ENCODE measurements around the gene FHOD1. TPM values are rescaled to one million over a fixed set of nuclear protein-coding genes. Genes with fewer than 3 reads are reported as not detected.
A peak's percentile ranks its signal among the peaks of the same experiment; 100 is the strongest.

Gene FHOD1
- total and polyA plus RNA-seq, 2 of the 4 experiments (the other 2 are of a cell fraction), result 13.8 to 64.0 TPM

- Histone ChIP-seq H3K4me3 (ENCODE audit: insufficient read depth, low read depth, low read length) (no peak overlapping the region), H2BK5ac (ENCODE audit: low read depth, low read length, poor library complexity, severe bottlenecking) (peak overlapping the region; percentile 87), H3K23ac (ENCODE audit: low read depth, low read length) (peak overlapping the region; percentile 95), H3K9ac (ENCODE audit: low read depth, low read length) (peak overlapping the region; percentile 23; the same call in 1 of the 2 replicates), H3K4me1 (ENCODE audit: control insufficient read depth, insufficient read depth, low read length) (peaks cover 55% of the 10 kb centered on the region), H4K20me1 (ENCODE audit: insufficient read depth, low read length) (no peaks in the 10 kb centered on the region; the same call in none of the 2 replicates), H4K8ac (ENCODE audit: low read depth in 2 of 2, low read length in 2 of 2) (peak overlapping the region; percentile 61 to 94), H2BK120ac (ENCODE audit: low read depth, low read length) (peak overlapping the region; percentile 91), H3K56ac (ENCODE audit: extremely low read depth, insufficient read depth, low read length) (peak overlapping the region; percentile 59; the same call in 1 of the 2 replicates), H2AFZ (replicated peaks; ENCODE audit: low read length, poor library complexity) (peak overlapping the region; percentile 67), H4K91ac (ENCODE audit: insufficient read depth, low read depth, low read length) (peak overlapping the region; percentile 89), H4K5ac (ENCODE audit: low read depth, low read length) (peak overlapping the region; percentile 54), H3K27me3 (ENCODE audit: control insufficient read depth, insufficient read depth, low read length) (no peaks in the 10 kb centered on the region), H3K79me1 (ENCODE audit: low read depth in 1 of 2, low read length in 2 of 2) (peaks cover 26 to 77% of the 10 kb centered on the region in 2 experiments; a peak in 3 of 4 replicates), H3K9me1 (ENCODE audit: insufficient read depth, low read length) (peaks cover 44% of the 10 kb centered on the region), H2BK15ac (ENCODE audit: low read depth, low read length) (peak overlapping the region; percentile 95; the same call in 2 of the 3 replicates), H2BK20ac (ENCODE audit: low read depth, low read length) (peak overlapping the region; percentile 92), H3K9me3 (ENCODE audit: control insufficient read depth, insufficient read depth, low read length) (no peaks in the 10 kb centered on the region), H3K4me2 (ENCODE audit: low read depth, low read length) (peak overlapping the region; percentile 69), H3K4ac (ENCODE audit: low read depth, low read length) (peak overlapping the region; percentile 96), H3K14ac (replicated peaks; ENCODE audit: low read depth, low read length) (peak overlapping the region; percentile 97), H3K27ac (ENCODE audit: insufficient read depth, low read length) (peak overlapping the region; percentile 88), H2AK9ac (replicated peaks; ENCODE audit: low read depth, low read length, poor library complexity) (peak overlapping the region; percentile 95), H3K36me3 (ENCODE audit: control insufficient read depth, insufficient read depth, low read length) (0 out of 2 replicates have a peak, but pooled peaks cover 2% of the 10 kb centered on the region), H2AK5ac (ENCODE audit: low read depth, low read length) (peak overlapping the region; percentile 99), H3K18ac (ENCODE audit: low read depth, low read length) (peak overlapping the region; percentile 38; the same call in 1 of the 2 replicates)
- ChIA-PET POLR2A (ENCODE audit: unreplicated experiment) (interaction anchor here (0.7 to 1.4 kb wide), 2 partner anchors 217 to 316 kb away, joined by 3 to 4 read pairs; no protein-coding TSS in a partner anchor), CTCF (interaction anchor here (1.5 to 2.3 kb wide), 2 partner anchors 12 to 88 kb away, joined by 3 to 5 read pairs; no protein-coding TSS in a partner anchor)
- intact Hi-C loops (cut with micrococcal nuclease), result loop anchor here (5.0 kb wide), 1 partner anchor 148 kb away; the partner anchor contains the start of gene TPPP3
- WGBS, 2 experiments (ENCODE audit: extremely low coverage in 2 of 2, insufficient read length in 1 of 2), result no CpG with 5 or more reads among the region's 5 CpGs
- dilution Hi-C loops (cut with HindIII; ENCODE audit: low sequenced_read_pairs, unreplicated experiment), result no loop called here
- peak; percentile 9 for ATAC-seq (ENCODE audit: low read depth)
- BruUV-seq (replicated peaks), result no TSS peak
- peak; percentile 87 for DNase-seq
- in situ Hi-C loops (cut with MboI; ENCODE audit: low sequenced_read_pairs), result no loop called here
- TF ChIP-seq RAD21 (IDR thresholded peaks at IDR 0.05; ENCODE audit: low read length) (0 out of 2 replicates have a peak, but pooled peaks have one; percentile 3), SMC3 (IDR thresholded peaks at IDR 0.05; ENCODE audit: low read depth, low read length) (no peak), POLR2A (IDR thresholded peaks at IDR 0.05; ENCODE audit: low read depth, low read length) (peak; percentile 60; the same call in 1 of the 2 replicates), RCOR1 (IDR thresholded peaks at IDR 0.05; ENCODE audit: insufficient replicate concordance, low read length) (no peak), BHLHE40 (IDR thresholded peaks at IDR 0.05; ENCODE audit: low read depth, low read length) (no peak), MAZ (IDR thresholded peaks at IDR 0.05; ENCODE audit: borderline replicate concordance, low read depth, low read length) (peak; percentile 68), CEBPB (IDR thresholded peaks at IDR 0.05; ENCODE audit: low read depth, low read length) (no peak), NFE2L2 (IDR thresholded peaks at IDR 0.05; ENCODE audit: low read depth, low read length) (no peak), RFX5 (IDR thresholded peaks at IDR 0.05; ENCODE audit: low read depth, low read length) (no peak), CHD1 (IDR thresholded peaks at IDR 0.05; ENCODE audit: low read depth, low read length) (no peak), MXI1 (IDR thresholded peaks at IDR 0.05; ENCODE audit: borderline replicate concordance, low read depth, low read length) (no peak), MAFK (IDR thresholded peaks at IDR 0.05; ENCODE audit: low read depth, low read length) (no peak)
- TF ChIP-seq, protein P1, sequence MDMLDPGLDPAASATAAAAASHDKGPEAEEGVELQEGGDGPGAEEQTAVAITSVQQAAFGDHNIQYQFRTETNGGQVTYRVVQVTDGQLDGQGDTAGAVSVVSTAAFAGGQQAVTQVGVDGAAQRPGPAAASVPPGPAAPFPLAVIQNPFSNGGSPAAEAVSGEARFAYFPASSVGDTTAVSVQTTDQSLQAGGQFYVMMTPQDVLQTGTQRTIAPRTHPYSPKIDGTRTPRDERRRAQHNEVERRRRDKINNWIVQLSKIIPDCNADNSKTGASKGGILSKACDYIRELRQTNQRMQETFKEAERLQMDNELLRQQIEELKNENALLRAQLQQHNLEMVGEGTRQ (IDR thresholded peaks at IDR 0.05; ENCODE audit: low read depth, low read length), result no peak
- TF ChIP-seq, protein P2, sequence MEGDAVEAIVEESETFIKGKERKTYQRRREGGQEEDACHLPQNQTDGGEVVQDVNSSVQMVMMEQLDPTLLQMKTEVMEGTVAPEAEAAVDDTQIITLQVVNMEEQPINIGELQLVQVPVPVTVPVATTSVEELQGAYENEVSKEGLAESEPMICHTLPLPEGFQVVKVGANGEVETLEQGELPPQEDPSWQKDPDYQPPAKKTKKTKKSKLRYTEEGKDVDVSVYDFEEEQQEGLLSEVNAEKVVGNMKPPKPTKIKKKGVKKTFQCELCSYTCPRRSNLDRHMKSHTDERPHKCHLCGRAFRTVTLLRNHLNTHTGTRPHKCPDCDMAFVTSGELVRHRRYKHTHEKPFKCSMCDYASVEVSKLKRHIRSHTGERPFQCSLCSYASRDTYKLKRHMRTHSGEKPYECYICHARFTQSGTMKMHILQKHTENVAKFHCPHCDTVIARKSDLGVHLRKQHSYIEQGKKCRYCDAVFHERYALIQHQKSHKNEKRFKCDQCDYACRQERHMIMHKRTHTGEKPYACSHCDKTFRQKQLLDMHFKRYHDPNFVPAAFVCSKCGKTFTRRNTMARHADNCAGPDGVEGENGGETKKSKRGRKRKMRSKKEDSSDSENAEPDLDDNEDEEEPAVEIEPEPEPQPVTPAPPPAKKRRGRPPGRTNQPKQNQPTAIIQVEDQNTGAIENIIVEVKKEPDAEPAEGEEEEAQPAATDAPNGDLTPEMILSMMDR (conservative IDR thresholded peaks at IDR 0.05; ENCODE audit: low read depth, low read length), result no peak
These were observed 2.7 kb downstream of the FHOD1 start for GRCh38 chr16:67244387-67245185.
